Type B pancreatic cell (in vitro differentiated cells): ENCODE results near the gene INIP. TPM values are rescaled to one million over a fixed set of nuclear protein-coding genes. Genes with fewer than 3 reads are reported as not detected.

ENCODE experiments used
- DNase-seq: peaks from one replicate; pipeline ENCODE4 v3.0.0; 2021; ENCODE audit warnings: mixed read lengths; ENCODE audit not compliant: unreplicated experiment; ENCODE audit errors: extremely low spot score
- H3K27ac Mint-ChIP-seq: 2 replicates; pipeline ENCODE4 v1.8.0; 2021; ENCODE audit warnings: mild to moderate bottlenecking, mixed read lengths
- H3K27me3 Mint-ChIP-seq: 2 replicates; pipeline ENCODE4 v1.8.0; 2021; ENCODE audit warnings: mixed read lengths
- H3K36me3 Mint-ChIP-seq: 2 replicates; pipeline ENCODE4 v1.8.0; 2021; ENCODE audit warnings: mixed read lengths
- H3K4me1 Mint-ChIP-seq: one replicate; pipeline ENCODE4 v1.8.0; 2021; ENCODE audit warnings: mixed read lengths; ENCODE audit not compliant: unreplicated experiment
- H3K4me3 Mint-ChIP-seq: 2 replicates; pipeline ENCODE4 v1.8.0; 2021; ENCODE audit warnings: mild to moderate bottlenecking, mixed read lengths
- H3K9me3 Mint-ChIP-seq: 2 replicates; pipeline ENCODE4 v1.8.0; 2021; ENCODE audit warnings: mixed read lengths
- total RNA-seq: library from RNA; stranded (reverse); gene quantifications from 2 replicates; pipeline ENCODE4 v1.2.1, GENCODE V29; 2021; ENCODE audit warnings: low replicate concordance
- TF ChIP-seq, protein P1 (sequence below): fragments of 200-600 bp; sonication (generic); conservative IDR thresholded peaks from 2 replicates; pipeline ENCODE4 v1.5.0; 2021; ENCODE audit warnings: antibody characterized with exemption, mild to moderate bottlenecking

The INIP gene
- total RNA-seq, 1 donor from 2014 or later, result 34.5 TPM

DNA sequence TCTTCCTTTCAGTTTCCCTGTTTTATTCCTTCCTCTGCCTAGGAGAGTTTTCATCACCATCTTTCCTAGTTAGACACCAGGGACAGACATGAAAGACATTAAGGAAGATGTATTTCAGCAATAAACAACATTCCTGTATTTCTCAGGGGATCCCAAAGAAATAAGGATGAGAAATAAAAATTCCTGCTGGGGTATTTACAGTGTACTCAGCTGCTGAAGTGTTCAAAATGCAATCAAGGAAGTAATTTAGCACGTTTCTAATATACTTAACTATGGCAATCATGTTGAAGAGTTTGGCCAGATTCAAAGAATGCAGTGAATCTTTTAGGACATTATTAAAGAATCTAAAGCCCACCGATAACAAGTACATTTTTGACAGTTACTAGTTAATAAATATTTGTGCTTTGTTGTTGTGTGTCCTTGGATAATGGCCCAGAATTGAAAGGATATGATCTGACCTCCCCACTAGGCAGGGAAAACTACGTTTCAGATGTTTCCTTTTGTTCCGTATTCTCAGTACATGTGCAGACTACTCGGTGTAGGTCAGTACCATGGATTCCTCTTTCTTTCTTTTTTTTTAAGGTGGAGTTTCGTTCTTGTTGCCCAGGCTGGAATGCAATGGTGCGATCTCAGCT is 46.8 kb downstream of the INIP start:
- no peaks in the 10 kb centered on the region for H3K4me1 Mint-ChIP-seq
- no peak overlapping the region for H3K4me3 Mint-ChIP-seq
- TF ChIP-seq, protein P1, sequence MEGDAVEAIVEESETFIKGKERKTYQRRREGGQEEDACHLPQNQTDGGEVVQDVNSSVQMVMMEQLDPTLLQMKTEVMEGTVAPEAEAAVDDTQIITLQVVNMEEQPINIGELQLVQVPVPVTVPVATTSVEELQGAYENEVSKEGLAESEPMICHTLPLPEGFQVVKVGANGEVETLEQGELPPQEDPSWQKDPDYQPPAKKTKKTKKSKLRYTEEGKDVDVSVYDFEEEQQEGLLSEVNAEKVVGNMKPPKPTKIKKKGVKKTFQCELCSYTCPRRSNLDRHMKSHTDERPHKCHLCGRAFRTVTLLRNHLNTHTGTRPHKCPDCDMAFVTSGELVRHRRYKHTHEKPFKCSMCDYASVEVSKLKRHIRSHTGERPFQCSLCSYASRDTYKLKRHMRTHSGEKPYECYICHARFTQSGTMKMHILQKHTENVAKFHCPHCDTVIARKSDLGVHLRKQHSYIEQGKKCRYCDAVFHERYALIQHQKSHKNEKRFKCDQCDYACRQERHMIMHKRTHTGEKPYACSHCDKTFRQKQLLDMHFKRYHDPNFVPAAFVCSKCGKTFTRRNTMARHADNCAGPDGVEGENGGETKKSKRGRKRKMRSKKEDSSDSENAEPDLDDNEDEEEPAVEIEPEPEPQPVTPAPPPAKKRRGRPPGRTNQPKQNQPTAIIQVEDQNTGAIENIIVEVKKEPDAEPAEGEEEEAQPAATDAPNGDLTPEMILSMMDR, result no peak

DNA sequence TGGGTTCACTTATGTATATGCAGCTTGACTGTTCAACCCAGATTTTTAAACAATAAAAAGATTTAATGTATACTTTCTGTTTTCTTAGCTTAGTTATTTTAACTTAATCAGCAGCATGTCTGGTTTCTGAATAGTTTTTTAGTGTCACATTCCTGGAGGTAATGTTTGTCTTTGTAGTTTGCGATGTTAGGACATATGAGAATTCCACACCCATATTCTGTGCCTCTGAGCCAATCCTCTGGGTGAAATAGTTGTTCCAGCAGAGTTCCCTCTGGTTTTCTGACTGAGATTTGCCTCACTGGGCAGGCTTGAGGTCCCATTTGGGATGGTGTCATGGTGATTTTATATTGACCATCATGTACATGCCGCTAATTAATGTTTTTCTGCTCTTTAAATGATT is 48.6 kb downstream of the INIP start:
- no peak for DNase-seq
- H3K27ac Mint-ChIP-seq, result no peak overlapping the region

More for the DNA sequence above, 46.8 kb downstream of the INIP start:
- Mint-ChIP-seq H3K27ac (no peak overlapping the region), H3K36me3 (peaks cover 4% of the 10 kb centered on the region), H3K27me3 (no peaks in the 10 kb centered on the region), H3K9me3 (no peaks in the 10 kb centered on the region)
- no peak for DNase-seq

DNA sequence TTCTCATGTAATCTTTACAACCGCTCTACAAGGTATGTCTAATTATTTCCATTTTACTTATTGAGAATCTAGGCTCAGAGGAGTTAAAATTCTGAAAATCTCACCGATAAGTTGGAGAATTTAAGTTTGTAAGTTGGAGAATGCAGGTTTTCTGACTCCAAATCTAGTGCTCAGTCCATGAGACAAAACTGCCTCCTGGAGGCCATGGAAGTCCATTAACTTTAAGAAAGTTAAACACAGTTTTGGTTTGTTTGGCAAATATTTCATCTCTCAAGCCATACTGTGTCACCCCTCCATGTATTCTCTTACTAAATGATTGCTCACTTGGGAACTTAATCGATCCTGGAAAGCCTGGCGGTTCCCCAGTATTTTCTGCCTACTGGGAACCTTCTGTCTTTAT is 52.6 kb downstream of the INIP start:
- no peaks in the 10 kb centered on the region for H3K27me3 Mint-ChIP-seq
- H3K4me3 Mint-ChIP-seq, result no peak overlapping the region
- no peaks in the 10 kb centered on the region for H3K9me3 Mint-ChIP-seq
- H3K36me3 Mint-ChIP-seq, result peaks cover 3% of the 10 kb centered on the region
- TF ChIP-seq, protein P1, result no peak
- DNase-seq, result no peak
- H3K27ac Mint-ChIP-seq, result no peak overlapping the region
- no peaks in the 10 kb centered on the region for H3K4me1 Mint-ChIP-seq

More for the DNA sequence above, 48.6 kb downstream of the INIP start:
- TF ChIP-seq, protein P1, result no peak
- Mint-ChIP-seq H3K27me3 (no peaks in the 10 kb centered on the region), H3K4me1 (no peaks in the 10 kb centered on the region), H3K36me3 (peaks cover 4% of the 10 kb centered on the region), H3K9me3 (no peaks in the 10 kb centered on the region), H3K4me3 (no peak overlapping the region)

DNA sequence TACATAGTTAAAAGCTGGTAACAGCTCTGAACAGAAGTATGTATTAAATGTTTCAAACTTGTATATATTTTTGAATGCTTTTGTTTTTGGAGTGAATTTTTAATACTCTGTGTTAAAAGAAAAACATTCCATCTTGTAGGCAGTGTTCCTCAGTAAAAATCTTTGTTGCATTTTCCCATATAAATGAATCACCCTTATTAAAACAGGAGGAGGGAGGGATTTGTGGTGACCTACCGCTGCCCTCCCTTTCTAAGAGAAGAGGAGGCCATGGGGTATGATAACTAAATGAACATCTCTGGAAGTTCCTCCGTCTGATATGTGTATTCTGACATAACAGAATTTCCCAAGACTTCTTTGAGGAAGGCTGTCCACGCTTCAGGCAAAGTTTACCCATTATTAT is 53.4 kb downstream of the INIP start:
- Mint-ChIP-seq H3K4me3 (no peak overlapping the region), H3K36me3 (no peaks in the 10 kb centered on the region), H3K27ac (no peak overlapping the region), H3K9me3 (no peaks in the 10 kb centered on the region), H3K4me1 (no peaks in the 10 kb centered on the region), H3K27me3 (no peaks in the 10 kb centered on the region)
- TF ChIP-seq, protein P1, result no peak
- DNase-seq, result no peak

DNA sequence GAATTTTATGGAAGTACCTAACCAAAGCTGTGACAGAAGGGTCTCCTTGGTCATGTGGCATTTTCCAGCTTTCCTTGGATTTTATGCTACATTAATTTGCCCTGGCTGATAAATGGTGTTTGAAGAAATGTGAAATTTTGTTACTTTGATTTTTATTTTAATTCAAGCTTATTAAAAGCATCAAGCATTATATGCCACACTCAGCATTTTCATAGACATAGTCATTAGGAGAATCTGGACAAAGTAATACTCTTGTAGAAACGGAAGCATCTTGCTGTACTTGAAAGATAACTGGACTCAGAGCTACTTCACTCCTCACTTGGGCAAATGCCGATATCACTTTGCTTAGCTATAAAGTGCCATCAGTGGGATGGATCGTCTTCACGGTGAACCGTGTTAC is 54.2 kb downstream of the INIP start:
- Mint-ChIP-seq H3K36me3 (no peaks in the 10 kb centered on the region), H3K27me3 (no peaks in the 10 kb centered on the region), H3K27ac (no peak overlapping the region), H3K4me1 (no peaks in the 10 kb centered on the region), H3K4me3 (no peak overlapping the region), H3K9me3 (no peaks in the 10 kb centered on the region)
- DNase-seq, result no peak
- TF ChIP-seq, protein P1, result no peak
